ENCODE data around the gene FER.
"Not testable (repeated sequence)": the region's sequence is repeated elsewhere in the genome, so short reads cannot be mapped to it uniquely, and the experiment has no call there.

FER gene

DNA sequence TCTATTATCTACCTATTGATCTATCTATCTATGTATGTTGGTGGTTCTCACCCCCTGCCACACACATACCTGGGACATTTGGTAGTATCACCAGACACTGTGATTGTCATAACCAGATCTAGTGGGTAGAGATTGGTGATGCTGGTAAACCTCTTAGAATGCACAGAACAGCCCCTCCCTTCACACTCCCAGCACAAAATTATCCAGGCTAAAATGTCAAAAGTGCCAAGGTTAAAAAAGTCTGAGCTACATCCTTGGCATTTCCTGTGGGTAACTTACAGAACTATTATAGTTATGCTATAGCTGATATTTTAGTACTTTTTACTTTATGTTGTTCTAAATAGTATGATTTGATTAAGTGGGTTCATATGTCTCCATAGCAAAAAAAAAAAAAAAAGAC is 151.0 kb downstream of the FER start:
- no peak for DNase-seq

- not testable (repeated sequence) for DNase-seq
Measured at GRCh38 chr5:108899244-108899643, 151.5 kb downstream of the FER start.

DNA sequence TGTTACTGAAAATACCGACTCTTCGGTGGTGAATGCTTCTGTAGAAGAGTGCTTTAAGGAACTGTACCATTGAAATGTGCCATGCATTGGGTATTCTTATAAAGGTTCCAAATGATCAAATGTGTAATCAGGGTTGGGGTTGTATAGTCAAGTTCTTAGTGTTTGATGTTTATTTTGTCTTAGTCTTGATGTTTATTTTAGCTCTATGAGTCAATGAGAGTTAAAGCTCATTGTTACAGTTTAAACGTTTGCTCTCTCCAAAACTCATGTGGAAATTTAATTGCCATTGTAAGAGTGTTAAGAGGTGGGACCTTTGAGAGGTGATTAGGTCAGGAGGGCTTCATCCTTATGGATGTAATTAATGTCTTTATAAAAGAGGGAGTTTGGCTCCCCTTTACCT is 153.0 kb downstream of the FER start:
- no peak for DNase-seq

- DNase-seq, result no peak
Measured at GRCh38 chr5:108905805-108906204, 158.1 kb downstream of the FER start.

GRCh38 chr5:108910627-108911026 is 162.9 kb downstream of the FER start:
- DNase-seq, result no peak

- DNase-seq, result no peak
Measured at GRCh38 chr5:108911055-108911454, 163.4 kb downstream of the FER start.

DNA sequence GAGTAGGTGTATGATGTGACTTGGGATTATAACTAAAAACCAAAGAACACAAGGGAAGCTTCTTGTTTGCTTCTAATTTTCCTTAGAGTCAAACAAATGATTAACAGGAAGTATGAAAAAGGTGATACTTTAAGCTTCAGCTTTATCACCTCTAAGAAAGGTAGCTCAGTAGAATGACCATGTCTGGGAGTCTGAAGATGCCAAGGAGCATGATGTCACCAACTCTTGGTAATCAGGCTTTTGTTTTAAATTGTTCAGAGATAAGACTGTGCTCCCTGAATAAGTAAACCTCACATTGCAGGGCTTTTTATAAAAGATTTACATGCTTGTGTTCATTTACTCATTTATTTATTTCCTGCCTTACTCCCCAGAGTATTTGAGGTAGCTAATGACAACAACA is 169.9 kb downstream of the FER start:
- no peak for DNase-seq

DNA sequence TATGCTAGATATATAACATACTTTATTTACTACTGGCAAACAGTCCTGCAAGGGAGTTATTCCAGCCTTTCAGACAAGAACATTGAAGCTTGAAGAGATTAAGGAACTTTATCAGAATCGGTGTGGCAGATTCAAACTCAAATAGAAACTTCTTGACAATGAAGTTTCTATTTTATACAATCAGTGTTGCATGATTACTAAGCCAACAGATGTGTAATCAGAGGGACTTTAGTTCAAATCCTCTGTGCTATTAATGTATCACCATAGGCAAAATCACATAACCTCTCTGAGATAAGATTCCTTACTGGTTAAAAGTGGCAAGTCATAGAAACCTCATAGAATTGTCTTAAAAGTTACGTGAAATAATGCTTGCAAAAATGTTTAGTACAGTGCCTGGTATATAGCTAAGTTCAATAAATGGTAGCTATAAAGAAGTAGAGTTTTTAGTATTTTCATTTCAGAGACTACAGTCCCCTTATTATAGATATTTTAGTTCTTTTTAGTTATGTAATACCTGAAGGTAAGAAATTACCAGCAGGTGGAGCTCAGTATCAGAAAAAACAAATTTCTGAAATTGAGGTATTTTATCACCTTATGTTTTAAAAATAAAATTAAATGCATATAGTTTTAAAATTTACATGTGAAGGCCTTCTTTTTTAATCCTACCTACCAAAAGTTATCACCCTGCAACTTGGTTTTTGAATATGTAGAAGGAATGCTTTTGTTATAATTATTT is 172.1 kb downstream of the FER start:
- DNase-seq, result no peak

DNA sequence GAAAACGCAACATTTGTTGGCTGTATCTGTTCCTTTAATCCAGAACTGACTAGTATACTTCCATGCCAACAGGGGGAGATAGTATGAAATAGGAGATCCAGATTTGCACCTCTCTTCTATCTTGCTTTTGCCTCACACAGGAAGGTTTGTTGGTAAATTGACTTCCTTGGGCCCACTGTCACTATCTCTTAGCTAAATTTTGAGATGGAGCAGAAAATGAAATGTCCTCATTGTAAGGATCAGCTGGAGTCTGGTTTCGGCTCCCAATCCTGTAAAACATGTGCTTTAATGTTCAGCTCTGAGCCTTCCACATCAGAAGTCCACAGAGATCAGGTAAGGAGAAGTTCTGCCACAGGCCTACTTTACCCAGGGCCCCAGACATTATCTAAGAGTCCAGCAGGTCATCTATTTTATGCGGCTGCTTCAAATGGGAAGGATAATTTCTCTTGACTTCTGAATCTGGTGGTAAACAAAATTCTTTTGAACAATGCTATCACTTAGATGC is 176.8 kb downstream of the FER start:
- no peak for DNase-seq

DNA sequence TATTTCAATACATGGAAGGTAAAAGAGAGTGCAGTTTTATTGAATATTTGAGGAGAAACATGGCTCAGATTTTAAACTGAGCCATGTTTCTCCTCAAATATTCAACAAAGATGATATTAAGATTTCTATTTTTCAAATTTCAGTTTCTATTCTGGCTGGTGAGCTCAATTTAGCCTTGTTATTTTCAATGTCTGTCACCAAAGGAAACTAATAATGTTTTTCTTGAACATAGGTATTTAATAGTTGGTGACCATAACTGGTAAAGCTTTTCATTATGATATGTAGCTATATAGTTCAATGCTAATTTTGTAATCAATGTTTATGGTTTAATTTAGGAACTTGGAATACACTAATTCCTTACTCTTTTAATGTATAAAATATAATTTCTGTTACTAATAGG is 177.4 kb downstream of the FER start:
- no peak for DNase-seq

DNA sequence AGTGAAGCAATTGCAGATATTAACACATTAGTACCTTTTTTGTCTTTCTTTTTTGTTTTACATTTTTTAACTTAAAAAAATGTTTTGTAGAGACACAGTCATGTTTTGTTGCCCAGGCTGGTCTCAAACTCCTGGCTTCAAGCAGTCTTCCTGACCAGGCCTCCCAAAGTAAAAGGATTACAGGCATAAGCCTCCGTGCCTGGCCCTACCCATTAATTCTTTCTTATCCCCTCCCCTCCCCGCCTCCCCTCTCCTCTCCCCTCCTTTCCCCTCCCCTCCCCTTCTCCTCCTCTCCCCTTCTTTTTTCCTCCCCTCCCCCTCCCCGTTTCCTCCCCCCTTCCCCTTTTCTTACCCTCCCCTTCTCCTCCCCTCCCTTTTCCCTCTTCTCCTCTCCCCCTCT is 182.4 kb downstream of the FER start:
- no peak for DNase-seq

GRCh38 chr5:108935611-108936010 is 187.9 kb downstream of the FER start:
- no peak for DNase-seq

DNA sequence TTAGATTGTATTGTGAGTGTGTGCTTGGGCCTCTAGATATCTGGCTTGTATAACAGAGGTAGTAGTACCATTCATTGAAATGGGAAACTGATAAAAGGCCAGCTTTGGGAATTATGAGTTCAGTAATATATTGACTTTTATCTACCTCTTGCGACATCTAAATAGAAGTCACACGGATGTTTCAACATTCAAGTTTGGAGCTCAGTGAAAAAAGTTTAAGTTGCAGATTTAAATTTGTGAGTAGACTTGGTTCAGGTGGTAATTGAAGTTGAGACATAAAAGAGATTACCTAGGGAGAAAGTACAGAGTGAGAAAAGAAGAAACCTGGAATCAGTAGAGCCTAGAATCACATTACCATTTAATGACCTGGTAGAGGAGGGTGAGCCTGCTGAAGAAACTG is 189.5 kb downstream of the FER start:
- DNase-seq, result no peak

DNA sequence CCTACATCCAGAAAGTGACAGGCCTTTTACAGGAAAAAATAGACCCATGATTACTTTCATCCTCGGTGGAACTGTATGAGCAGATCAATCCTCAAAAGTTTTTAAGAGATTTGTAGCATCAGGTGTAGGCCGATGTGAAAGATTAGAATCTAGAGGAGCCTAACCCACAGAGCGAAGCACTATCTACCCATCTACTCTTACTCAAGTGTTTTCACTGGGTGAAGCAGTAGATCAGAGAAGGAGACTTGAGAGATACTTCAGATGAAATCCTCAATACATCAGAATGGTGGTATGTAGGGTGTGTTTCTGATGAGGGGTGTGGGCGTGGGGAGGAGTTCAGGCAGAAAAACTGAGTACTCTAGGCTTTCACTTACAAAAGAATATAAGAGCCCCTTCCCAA is 192.8 kb downstream of the FER start:
- DNase-seq, result no peak

- DNase-seq, result no peak
Measured at GRCh38 chr5:108941746-108942145, 194.0 kb downstream of the FER start.

- DNase-seq, result no peak
Measured at GRCh38 chr5:108942701-108943100, 195.0 kb downstream of the FER start.

DNA sequence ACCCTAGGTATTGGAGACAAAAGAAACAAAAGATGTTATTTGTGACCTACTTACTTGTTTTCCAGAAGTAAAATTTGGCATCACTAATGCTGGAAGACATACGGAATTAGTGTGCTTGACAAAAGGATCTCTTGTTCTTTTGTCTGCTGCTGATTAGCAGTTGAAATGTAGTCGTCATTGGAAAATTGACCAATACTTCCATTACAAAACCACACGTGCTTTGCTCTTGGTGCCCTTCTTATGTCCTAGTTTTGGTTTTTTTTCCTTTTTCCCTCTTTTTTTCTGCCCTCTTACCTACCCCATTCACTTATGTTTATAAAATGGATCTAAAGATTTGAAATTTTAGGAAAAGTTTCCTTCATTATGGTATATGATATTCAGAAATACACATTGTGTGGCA is 197.4 kb downstream of the FER start:
- DNase-seq, result no peak

GRCh38 chr5:108946008-108946407 is 198.3 kb downstream of the FER start:
- no peak for DNase-seq

DNA sequence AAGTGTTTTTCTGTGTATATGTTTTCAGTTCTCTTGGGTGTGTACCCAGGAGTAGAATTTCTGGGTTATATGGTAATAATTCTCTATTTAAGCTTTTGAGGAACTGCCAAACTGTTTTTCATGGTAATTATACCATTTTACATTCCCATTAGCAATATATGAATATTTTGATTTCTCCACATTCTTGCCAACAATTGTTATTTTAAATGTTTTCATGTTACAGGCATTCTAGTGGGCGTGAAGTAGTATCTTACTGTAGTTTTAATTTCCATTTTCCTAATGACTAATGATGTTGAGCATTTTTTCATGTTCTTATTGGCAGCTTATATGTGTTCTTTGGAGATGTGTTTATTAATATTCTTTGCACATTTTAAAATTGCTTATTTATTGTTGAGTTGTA is 199.5 kb downstream of the FER start:
- no peak for DNase-seq

- no peak for DNase-seq
Measured at GRCh38 chr5:108950276-108950675, 202.6 kb downstream of the FER start.

GRCh38 chr5:108953940-108954339 is 206.2 kb downstream of the FER start:
- DNase-seq, result no peak

- DNase-seq, result no peak
Measured at GRCh38 chr5:108957333-108957732, 209.6 kb downstream of the FER start.

GRCh38 chr5:108966910-108967309 is 219.2 kb downstream of the FER start:
- no peak for DNase-seq

GRCh38 chr5:108974594-108974993 is 226.9 kb downstream of the FER start:
- DNase-seq, result no peak

DNA sequence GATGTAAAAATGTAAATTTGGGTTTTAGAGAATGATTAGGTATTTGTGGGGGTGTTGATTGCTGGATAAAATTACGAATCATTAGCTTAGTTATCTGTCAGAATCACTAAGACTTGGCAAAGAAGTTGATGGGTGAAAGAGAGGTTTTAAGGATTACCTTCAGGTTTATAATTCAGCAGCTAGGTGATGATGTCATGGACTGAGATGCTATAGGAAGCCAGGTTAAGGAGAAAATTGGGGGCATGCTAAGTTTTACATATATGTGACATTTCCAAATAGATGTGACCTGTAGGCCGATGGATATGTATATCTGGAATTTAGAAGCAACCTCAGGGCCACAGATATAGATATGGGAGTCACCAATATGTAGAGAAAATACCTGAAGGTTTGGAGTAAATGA is 228.0 kb downstream of the FER start:
- no peak for DNase-seq
